SU-DHL-6 (cell line): Measurements from ENCODE around the gene RPL19.

Experiments
- H2AFZ ChIP-seq: fragments of 200-600 bp; sonication (generic); 2 replicates; pipeline ENCODE4 v1.6.1; 2014; ENCODE audit warnings: low read depth, mild to moderate bottlenecking, moderate library complexity, mixed read lengths, antibody characterized with exemption, low read length; ENCODE audit not compliant: severe bottlenecking
- H3F3A ChIP-seq: fragments of 200-600 bp; shearing (Covaris generic); 2 replicates; pipeline ENCODE4 v1.6.0; 2016; ENCODE audit warnings: antibody characterized with exemption, mild to moderate bottlenecking; ENCODE audit not compliant: insufficient read depth
- H3K27ac ChIP-seq: fragments of 200-600 bp; sonication (generic); 2 replicates; pipeline ENCODE4 v1.5.1; 2016; ENCODE audit warnings: low read depth, mild to moderate bottlenecking, low read length, moderate library complexity, mixed read lengths
- H3K27me3 ChIP-seq: fragments of 200-600 bp; sonication (generic), shearing (Covaris generic); 2 replicates; pipeline ENCODE4 v1.6.0; 2014; ENCODE audit warnings: mild to moderate bottlenecking, low read length
- H3K36me3 ChIP-seq: fragments of 200-600 bp; sonication (generic); 2 replicates; pipeline ENCODE4 v1.6.1; 2014; ENCODE audit warnings: mild to moderate bottlenecking, low read length, mixed read lengths
- H3K4me2 ChIP-seq: fragments of 300-600, 200-600 bp; shearing (Covaris generic), sonication (generic); 2 replicates; pipeline ENCODE4 v1.6.0; 2014; ENCODE audit warnings: low read length, low read depth, mild to moderate bottlenecking; ENCODE audit not compliant: poor library complexity, severe bottlenecking
- H3K4me3 ChIP-seq: fragments of 200-600 bp; sonication (generic); 2 replicates; pipeline ENCODE4 v1.5.1; 2014; ENCODE audit warnings: antibody characterized with exemption, low read length, mild to moderate bottlenecking, mixed read lengths; ENCODE audit not compliant: insufficient read depth, poor library complexity, severe bottlenecking
- H3K79me2 ChIP-seq: fragments of 200-600 bp; sonication (generic); 2 replicates; pipeline ENCODE4 v1.6.1; 2014; ENCODE audit warnings: mild to moderate bottlenecking, low read length, moderate library complexity; ENCODE audit not compliant: insufficient read depth
- H3K9ac ChIP-seq: fragments of 200-600 bp; sonication (generic); 2 replicates; pipeline ENCODE4 v1.7.0; 2014; ENCODE audit warnings: mild to moderate bottlenecking, low read length
- H3K9me2 ChIP-seq: fragments of 200-600 bp; sonication (generic); replicated peaks from 2 replicates; pipeline ENCODE4 v1.6.1; 2014; ENCODE audit warnings: low read length; ENCODE audit not compliant: insufficient read depth
- H3K9me3 ChIP-seq: fragments of 200-600 bp; sonication (generic); 2 replicates; pipeline ENCODE4 v1.6.1; 2014; ENCODE audit warnings: low read length, mixed read lengths; ENCODE audit not compliant: insufficient read depth
- H4K20me1 ChIP-seq: fragments of 200-600 bp; sonication (generic); 2 replicates; pipeline ENCODE4 v1.6.1; 2014; ENCODE audit warnings: low read depth, mild to moderate bottlenecking, antibody characterized with exemption, low read length, moderate library complexity, mixed read lengths
- CTCF ChIP-seq: fragments of 200-600 bp; sonication (generic); IDR thresholded peaks from one replicate; pipeline ENCODE4 v1.5.1; 2017; ENCODE audit warnings: antibody characterized with exemption, mild to moderate bottlenecking, low read length, moderate library complexity; ENCODE audit not compliant: insufficient read depth, poor library complexity, severe bottlenecking
- EZH2phosphoT487 ChIP-seq: fragments of 200-600 bp; sonication (generic), shearing (Covaris generic); conservative IDR thresholded peaks from 2 replicates; pipeline ENCODE4 v1.6.1; 2018; ENCODE audit warnings: mild to moderate bottlenecking, antibody characterized with exemption, low read length, moderate library complexity, mixed read lengths

RPL19 gene

GRCh38 chr17:39219647-39220154 is 19.6 kb downstream of the RPL19 start:
- Histone ChIP-seq H3K4me3 (no peak overlapping the region), H3K79me2 (no peaks in the 10 kb centered on the region), H3F3A (no peaks in the 10 kb centered on the region), H3K36me3 (no peaks in the 10 kb centered on the region), H3K27me3 (no peaks in the 10 kb centered on the region; the same call in 1 of the 2 replicates), H3K27ac (no peak overlapping the region), H3K9me3 (no peaks in the 10 kb centered on the region), H3K4me2 (no peak overlapping the region), H3K9ac (no peak overlapping the region), H4K20me1 (no peaks in the 10 kb centered on the region), H3K9me2 (no peaks in the 10 kb centered on the region), H2AFZ (no peak overlapping the region)
- TF ChIP-seq CTCF (no peak), EZH2phosphoT487 (no peak)

DNA sequence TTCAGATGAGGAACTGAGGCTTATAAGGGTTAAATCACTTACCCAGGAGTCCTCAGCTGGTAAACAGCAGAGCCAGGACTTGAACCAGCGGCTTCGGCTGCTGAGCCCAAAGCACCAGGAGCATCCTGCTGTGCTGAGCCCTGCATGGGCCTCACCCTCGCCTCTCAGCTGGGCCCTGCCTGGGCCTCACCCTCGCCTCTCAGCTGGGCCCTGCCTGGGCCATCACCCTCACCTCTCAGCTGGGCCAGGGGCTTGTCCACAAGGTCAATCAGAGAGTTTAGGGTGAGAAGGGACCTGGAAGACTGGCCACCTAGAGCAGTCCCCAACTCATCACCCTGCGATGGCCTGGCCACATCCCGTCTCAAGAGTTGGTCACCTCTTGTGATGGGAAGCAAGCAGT is 21.5 kb downstream of the RPL19 start:
- H3K9me3 ChIP-seq = no peaks in the 10 kb centered on the region
- no peak overlapping the region for H3K4me3 ChIP-seq
- H3K9me2 ChIP-seq = no peaks in the 10 kb centered on the region
- no peak overlapping the region for H3K4me2 ChIP-seq
- TF ChIP-seq EZH2phosphoT487 (no peak), CTCF (no peak)
- no peaks in the 10 kb centered on the region; the same call in 1 of the 2 replicates for H3K27me3 ChIP-seq
- no peaks in the 10 kb centered on the region for H3K36me3 ChIP-seq
- H4K20me1 ChIP-seq = no peaks in the 10 kb centered on the region
- H2AFZ ChIP-seq = no peak overlapping the region
- H3K27ac ChIP-seq = no peak overlapping the region
- H3K79me2 ChIP-seq = no peaks in the 10 kb centered on the region
- no peak overlapping the region for H3K9ac ChIP-seq
- H3F3A ChIP-seq = no peaks in the 10 kb centered on the region

DNA sequence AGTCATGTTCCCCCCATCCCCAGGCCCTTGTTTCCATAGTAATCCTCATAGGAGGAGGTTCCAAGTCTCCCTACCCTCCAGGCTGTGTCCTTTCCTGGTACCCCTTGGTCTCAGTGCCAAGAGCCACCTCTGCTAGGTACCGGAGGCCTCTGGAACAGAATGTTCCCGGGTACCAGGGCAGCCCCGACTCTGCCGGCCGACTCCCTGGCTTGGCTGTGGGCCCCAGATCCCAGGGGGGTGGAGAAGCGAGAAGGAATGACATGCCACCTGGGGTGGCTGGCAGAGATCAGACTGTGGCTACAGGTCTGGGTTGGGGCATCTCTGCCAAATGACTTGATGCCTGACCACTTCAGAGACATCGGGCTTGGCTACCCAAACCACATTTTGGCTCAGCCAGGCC is 22.1 kb downstream of the RPL19 start:
- H3K4me2 ChIP-seq = no peak overlapping the region
- no peaks in the 10 kb centered on the region for H3K79me2 ChIP-seq
- no peaks in the 10 kb centered on the region for H3F3A ChIP-seq
- TF ChIP-seq CTCF (no peak), EZH2phosphoT487 (no peak)
- no peaks in the 10 kb centered on the region for H3K9me3 ChIP-seq
- no peak overlapping the region for H3K27ac ChIP-seq
- H3K36me3 ChIP-seq = no peaks in the 10 kb centered on the region
- H4K20me1 ChIP-seq = no peaks in the 10 kb centered on the region
- no peak overlapping the region for H2AFZ ChIP-seq
- no peaks in the 10 kb centered on the region; the same call in 1 of the 2 replicates for H3K27me3 ChIP-seq
- no peaks in the 10 kb centered on the region for H3K9me2 ChIP-seq
- H3K4me3 ChIP-seq = no peak overlapping the region
- H3K9ac ChIP-seq = no peak overlapping the region
